Hippocampal formation (tissue), 2 donors: ENCODE results near the gene SPEF2.

Source experiments
- DNase-seq, 2 donors: peaks; one replicate each; lab custom pipeline; 2025; lab: John Stamatoyannopoulos, UW

The SPEF2 gene

DNA sequence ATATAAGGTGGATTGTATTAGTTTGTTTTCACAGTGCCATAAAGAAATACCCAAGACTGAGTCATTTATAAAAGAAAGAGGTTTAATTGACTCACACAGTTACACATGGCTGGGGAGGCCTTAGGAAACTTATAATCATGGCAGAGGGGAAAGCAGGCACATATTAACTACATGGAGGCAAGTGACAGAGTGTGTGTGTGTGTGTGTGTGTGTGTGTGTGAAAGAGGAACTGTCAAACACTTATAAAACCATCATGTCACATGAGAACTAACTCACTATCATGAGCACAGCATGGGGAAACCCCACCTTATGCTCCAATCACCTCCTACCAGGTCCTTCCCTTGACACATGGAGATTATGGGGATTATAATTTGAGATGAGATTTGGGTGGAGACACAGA lies 118.6 kb downstream of the SPEF2 start:
- no peak for DNase-seq

DNA sequence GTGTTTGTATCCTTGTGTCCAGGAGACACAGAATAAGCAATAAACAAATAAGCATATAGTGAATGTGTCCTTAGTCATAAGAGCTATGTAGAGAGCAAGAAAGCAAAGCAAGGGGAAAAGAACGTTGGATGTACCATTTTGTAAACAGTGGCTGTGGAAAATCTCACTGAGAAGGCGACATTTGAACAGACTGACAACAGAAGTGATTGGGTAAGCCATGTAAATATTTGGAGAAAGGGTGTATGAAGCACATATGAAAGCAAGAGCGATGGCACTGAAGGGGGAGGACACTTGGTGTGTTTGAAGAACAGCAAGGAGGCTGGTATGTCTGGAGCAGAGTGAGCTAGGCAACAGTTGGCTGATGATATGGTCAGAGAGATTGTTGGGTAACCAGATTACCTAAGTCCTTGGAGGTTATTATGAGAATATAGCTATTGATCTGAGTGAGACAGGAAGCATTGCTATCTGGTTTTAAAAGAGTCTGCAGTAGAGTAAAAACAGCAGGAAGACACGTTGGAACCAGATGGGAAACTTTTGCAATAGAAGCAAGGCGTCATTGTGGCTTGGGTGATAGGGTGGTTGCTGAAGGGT lies 123.6 kb downstream of the SPEF2 start:
- no peak for DNase-seq

DNA sequence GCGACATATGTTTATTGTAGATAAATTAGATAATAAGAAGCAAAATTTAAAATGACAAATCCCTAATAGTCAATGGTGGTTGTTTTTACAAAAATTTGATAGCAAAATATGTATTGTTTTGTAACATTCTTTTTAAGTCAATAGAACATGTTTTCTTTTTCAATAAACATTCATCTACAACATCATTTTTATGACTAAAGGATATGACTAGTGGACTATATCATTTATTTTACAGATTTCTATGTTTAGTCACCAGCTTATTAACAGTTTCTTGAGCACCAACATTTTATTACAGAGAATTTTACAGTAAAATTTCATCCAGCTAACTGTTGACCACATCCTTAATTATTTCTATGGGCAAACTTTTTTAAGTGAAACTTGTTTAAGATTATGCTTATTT lies 124.3 kb downstream of the SPEF2 start:
- no peak for DNase-seq

DNA sequence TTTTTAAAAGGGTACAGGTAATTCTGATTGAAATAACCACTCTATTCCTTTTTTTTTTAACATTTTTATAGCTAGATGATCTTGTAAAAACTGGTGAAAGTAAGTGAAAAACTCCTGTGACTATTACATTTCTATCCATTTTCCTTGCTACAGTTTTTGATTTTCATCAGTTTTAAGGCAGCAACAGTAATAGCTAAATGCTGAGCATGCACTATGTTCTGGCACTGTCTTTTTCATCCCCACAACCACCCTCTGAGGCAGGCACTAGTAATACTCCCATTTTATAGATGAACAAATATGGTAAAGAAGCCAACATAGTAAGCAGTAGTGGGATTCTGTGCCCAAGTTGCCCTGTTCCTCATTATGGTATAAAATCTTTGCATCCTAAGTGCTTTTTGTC lies 126.0 kb downstream of the SPEF2 start:
- no peak for DNase-seq

DNA sequence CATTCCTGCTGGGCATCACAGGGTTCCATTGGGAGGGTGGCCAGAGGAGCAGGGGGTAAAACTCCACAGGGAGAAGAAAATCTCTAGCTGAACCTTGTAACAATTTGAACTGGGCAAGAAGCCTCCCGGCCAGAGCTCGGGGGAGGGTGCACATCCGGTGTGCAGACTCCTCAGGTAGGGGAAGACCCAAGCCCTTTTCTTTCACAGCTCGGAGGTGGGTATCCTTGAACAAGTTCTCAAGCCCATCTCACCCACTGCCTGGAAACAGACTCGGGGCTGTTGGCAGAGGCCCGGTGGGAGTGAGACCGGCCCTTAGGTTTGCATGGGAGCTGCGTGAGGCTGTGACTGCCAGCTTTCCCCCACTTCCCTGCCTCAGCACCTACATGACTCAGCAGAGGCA lies 127.5 kb downstream of the SPEF2 start:
- DNase-seq, result no peak

DNA sequence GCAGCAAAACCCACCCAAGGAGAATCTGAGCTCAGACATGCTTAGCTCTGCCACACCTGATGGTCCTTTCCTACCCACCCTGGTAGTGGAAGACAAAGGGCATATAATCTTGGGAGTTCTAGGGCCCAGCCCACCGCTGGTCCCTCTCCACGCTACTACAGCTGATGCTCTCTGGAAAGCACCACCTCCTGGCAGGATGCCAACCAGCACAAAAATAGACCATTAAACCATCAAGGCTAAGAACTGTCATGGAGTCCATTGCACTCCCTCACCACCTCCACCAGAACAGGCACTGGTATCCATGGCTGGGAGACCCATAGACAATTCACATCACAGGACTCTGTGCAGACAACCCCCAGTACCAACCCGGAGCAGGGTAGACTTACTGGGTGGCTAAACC lies 128.0 kb downstream of the SPEF2 start:
- no peak for DNase-seq

DNA sequence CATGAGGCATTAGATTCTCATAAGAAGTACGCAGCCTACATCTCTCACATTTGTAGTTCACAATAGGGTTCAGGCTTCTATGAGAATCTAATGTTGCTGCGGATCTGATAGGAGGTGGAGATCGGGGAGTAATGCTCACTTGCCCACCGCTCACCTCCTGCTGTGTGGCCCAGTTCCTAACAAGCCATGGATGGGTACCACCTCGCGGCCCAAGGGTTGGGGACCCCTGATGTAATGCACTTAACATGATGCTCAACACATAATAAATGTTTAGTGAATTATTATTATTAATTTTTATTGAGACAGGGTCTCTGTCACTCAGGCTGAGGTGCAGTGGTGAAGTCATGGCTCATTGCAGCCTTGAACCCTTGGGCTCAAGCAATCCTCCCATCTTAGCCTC lies 134.3 kb downstream of the SPEF2 start:
- DNase-seq, result no peak

DNA sequence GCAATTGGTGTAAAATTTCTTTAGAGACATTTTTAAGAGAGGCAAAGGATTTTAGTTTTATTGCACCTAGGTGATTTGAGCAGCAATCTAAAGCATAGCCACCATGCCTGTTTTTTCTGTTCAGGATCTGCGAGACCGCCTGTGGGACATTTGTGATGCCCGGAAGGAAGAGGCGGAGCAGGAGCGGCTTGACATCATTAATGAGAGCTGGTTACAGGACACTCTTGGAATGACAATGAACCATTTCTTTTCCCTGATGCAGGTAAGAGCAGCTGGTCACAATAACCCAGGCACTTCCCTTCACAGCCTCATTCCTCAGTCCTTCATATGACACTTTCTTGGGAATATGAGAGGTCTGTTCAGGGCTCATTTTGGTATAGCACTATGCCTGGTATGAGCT lies 135.8 kb downstream of the SPEF2 start:
- no peak for DNase-seq

DNA sequence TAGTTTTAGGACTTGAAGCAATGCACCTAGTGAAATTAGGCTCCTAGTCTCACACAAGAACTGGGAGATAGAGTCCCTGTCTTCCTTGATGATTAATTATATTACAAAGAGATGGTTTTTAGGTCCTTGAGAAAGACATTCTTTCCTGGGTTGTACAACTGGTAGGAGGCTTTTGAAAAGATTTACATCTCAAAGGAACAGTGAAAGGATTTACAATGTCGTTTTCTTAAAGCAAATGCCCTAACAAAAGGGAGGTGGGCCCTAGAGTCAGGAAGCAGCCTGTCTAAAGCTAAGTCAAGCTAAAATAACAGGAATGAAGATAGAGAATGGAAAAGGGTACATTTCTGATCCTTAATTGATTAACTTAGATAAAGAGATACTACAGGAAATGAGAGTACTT lies 136.8 kb downstream of the SPEF2 start:
- no peak for DNase-seq

DNA sequence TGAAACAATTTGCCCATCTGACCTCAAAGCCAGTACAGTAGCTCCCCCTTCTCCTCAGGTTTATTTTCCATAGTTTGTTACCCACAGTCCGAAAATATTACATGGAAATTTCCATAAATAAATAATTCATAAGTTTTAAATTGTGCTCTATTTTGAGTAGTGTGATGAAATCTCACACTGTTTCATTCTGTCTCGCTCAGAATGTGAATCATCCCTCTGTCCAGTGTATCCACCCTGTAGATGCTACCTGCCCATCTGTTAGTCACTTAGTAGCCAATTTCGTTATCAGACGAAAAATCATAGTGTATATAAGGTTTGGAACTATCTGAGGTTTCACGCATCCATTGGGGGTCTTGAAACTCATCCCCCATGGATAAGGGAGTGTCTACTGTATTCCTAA lies 138.3 kb downstream of the SPEF2 start:
- DNase-seq, result no peak

DNA sequence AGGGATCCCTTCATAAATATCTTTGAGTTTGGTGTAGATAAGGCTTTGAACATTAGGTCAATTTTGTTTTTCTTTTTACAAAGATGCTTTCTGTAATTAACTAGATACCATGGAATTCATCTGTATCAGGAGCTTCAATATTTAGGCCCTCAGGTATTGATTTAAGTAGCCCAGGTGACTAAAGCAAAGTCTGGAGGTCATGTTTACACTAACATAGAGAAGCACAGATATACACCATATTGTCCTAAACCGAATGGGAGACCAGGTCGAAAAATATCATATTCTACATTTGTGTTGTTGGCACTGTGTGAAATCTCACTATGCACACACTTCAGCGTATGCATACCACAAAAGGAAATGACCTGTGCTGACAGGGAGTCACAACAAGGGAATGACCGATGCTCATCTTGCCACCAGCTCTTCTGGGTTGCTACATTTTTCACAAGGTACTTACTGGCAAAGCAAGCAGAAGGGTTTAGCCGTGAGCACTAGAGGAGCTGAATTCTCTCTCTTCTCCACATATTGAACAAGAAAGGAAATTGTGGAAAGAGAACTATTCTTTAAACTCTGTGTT lies 140.6 kb downstream of the SPEF2 start:
- DNase-seq, result no peak

DNA sequence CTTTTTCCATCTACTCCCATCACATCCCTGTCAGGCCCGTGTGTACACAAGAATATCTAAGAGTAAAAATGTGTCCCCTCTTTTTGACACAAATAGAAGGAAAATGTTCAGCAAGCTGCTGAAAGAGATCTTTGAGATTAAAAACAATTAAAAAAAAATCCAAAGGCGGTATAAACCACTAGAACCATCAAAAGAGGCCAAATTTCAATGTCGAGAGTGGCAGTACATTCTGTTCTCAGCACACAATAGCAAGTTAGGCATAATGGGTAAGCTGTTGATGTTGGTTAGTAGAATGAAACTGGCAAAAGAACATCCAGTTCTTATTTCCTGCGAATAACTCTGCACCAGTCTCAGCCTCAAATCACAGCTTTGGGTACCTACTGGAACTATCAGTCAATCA lies 143.9 kb downstream of the SPEF2 start:
- DNase-seq, result no peak

DNA sequence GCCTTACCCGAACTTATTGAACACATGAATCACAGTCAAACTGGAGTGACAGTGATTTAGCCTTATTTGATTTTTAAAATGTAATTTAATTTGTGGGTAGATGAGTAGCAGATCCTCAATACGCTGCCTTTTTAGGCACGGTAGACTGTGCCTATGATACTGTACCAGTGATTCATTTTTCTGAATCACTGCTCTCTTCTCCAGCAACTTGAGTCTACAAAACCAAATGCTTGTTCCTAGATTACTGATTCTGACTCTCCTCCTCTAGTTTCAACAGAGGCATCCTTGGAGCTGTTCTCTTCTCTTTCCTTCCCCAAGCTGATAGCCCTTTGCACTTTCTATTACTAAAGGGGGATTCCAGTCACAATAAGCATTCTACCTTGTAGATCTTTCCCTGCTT lies 144.7 kb downstream of the SPEF2 start:
- no peak for DNase-seq

DNA sequence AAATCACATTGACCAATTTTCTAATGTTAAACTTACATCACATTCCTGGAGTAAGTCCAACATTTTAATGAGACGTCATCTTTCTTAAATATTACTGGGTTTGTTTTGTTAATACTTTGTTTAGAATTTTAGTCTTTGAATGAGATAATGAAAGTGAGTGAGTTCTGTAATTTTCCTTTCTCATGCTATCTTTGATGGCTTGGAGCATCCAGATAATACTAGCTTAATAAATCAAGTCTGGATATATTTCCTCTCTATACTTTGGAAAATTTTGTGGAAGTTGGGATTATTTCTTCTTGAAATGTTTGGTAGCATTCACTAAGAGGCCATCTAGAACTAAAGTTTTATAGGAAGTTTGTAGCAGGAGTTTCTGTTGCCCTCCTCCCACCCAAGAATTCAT lies 148.3 kb downstream of the SPEF2 start:
- no peak for DNase-seq

DNA sequence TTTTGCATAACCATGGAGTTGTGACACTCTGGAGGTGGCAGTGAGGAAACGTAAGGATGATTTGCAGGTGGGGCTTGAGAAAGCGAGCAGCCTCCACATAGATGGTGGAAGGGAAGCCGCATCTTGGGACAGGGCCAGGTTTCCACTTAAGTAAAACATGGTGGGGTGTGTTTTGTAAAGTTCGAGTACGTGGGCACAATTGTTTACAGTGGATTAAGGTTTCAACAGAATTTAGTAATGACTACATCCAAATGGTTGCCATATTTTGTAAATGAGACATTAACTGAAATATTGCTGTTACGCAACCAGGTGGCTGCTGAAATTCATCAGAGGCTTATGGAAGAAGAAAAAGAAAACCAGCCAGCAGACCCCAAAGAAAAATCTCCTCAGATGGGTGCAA lies 153.6 kb downstream of the SPEF2 start:
- no peak for DNase-seq

DNA sequence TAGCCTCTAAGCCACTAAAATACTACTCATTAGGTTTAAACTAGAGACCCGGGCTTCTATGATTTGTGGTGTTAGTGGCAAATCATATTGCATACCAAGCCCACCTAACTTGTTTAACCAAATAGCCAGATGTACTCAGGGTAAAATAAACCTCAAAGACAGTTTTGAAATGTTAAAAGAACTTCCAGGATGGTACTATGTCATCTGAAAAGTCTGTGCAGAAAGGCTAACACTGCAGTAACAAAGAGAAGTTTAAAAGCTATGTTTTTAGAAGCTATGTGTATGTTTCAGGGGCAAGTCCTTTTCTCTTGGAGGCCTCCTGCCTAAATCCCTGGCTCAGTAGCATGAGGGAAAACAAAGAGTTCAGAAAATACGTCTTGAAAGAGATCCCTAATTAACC lies 154.2 kb downstream of the SPEF2 start:
- DNase-seq, result no peak

DNA sequence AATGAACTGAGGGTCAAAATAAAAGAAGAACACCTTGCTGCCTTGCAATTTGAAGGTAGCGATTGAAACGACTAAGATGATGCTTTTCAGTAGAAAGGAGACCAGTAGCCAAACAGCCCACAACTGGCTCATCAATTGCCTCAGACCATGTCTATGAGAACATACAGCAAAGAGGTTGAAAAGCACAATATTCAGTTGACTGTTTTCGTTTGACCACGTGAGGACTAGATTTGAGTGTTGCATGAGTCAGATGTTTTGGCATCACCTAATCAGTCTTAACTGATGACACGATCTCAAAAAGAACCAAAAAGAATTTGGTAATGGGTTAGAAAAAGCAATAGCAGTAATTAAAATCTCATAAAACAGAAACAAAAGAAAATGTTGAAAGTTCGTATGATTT lies 156.3 kb downstream of the SPEF2 start:
- DNase-seq, result no peak

DNA sequence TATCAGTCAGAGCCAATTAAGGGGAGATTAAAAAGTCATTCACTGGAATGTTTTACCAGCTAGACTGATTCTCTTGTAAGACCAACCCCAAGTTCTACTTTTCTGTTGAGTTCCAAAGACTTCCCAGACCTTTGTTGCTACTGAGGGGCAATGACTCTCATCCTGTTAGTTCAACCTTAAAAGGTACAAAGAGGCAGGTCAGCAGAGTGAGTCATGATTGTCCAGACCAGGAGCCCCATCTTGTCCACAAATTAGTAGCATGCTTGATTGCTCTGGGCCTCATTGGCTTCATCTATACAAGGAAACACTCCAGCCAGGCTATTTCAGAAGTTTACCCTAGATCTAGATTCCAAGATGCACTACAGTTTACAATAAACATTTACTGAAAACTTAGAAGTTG lies 159.1 kb downstream of the SPEF2 start:
- no peak for DNase-seq

DNA sequence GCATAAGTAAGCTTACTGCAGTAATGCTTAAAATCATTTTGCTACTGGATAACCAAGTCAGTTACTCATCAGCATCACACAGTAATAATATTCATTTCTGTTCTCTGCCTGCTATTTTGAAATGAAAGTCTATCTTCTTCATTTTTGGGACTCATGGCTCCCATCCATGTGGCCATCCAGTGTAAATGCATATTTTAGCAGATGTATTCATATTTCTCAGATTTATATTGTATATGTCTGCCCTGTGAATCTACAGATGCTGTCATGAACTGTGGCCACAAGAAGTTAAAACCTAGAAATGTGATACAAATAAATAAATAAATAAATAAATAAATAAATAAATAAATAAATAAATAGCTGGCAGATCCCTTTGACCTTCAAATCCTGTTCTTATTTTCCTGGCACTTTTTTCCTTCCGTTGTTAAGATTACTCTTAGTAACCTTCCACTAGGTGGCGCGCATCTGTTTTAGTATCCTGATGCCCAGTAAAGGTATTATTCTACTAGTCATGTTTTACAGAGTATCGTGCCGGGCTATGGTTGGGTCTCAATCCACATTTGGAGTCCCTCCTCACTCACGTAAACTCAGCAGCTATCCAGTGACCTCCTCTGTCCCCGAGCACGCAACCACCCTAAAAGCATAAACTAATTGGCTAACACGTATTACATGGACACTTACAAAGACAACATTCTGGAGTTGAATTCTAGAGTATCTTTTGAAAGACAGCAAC lies 159.9 kb downstream of the SPEF2 start:
- DNase-seq, result peak; percentile 17 to 69

DNA sequence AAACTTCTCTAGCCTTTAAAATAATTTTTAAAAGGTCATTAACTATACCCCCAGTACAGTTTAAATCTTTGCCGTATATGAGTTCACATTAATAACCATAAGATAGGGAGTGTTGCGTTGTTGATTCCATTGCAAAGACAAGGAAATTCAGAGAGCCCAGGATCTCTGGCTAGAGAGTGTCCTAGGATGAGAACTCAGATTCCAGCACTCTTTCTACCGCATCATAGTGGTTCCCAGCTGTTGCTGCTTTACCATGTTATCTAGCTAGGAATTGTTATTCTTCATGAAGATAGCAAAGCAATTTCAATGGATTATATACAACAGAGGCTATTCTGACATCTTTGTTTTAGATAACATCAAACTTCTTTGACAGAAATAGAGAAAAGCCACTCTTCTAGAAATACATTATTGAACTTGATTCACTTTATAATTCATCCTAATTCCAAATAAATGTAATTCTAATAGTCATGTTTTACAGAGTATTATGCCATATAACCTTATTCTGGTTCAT lies 160.7 kb downstream of the SPEF2 start:
- no peak for DNase-seq

DNA sequence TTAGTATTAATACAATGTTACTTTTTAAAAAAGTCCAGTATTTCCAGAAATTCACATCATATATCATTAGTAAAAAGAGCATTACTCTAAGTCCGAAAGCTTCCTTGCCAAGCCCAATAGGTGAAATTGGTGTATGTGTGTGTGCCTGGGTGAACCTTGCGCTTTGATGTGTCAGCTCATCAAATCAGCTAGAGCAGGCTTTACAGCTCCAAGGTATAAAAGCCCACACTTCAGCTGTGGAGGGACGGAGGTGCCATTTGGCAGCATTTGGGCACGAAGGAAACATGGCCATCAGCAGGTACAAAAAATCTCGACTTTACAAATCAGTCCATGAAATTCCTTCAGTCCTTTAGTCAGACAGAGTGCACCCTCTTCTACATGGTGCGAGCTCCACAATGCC lies 162.6 kb downstream of the SPEF2 start:
- no peak for DNase-seq

DNA sequence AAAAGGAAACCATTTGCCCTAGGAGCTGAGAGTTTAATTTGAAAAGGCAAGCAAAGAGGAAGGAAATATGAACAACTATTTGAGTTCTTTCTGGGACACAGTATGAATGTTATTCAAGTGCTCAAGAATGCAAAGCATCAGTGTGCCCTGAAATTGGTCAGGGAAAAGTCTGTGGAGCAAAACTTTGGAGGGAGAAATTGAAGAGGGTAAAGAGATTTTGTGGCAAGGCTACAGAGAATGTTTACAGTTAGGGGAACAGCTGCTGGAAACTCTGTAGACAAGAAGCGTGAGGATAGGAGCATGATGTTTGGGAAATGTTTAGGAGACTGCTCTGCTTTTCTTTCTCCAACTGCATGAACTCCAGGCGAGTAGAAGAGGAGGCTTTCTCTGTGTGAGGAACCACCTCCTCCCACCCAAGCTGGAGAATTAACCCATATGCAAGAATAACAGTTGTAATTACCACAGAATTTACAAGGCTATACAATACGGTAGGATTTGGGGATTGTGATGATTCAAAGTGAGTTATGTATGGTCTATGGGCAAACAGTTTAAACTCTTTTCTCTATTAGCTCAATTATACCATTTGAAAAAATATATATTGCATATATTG lies 163.6 kb downstream of the SPEF2 start:
- no peak for DNase-seq

DNA sequence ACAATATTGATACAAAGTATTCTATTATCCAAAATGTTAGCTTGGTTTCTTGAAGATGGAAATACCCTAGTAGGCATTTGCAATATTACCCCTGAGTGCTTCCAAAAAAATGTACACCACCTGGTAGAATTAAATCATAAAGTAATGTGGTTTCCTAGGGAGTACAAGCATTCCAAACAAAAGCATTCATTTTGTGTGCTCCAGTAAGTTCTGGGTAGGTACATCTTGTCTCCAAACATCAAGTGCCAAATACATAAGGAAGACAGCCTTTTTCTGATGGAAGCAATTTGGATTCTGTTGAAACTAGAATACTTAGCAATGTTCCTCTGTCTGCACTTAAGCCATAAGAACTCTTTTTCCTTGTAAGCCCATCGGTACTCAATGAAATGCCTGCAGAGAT lies 165.9 kb downstream of the SPEF2 start:
- no peak for DNase-seq
